Measurements from ENCODE around the gene EXOSC7. TPM values are rescaled to one million over a fixed set of nuclear protein-coding genes. Genes with fewer than 3 reads are reported as not detected.

Gene EXOSC7
- total and polyA plus RNA-seq, 7 donors, result 16.2 to 44.3 (median 30.3) TPM

- H3K4me3 ChIP-seq, result no peak overlapping the region
- peak; percentile 94 to 99 (median 94) for TF ChIP-seq CTCF (IDR thresholded peaks at IDR 0.05)
- TF ChIP-seq POLR2AphosphoS5 (IDR thresholded peaks at IDR 0.05), result peak in 3 of 4 donors; percentile 20 to 53 (median 35)
- no peak for TF ChIP-seq EP300 (IDR thresholded peaks at IDR 0.05)
- 2 to 3% methylated on average over 11 of the region's 11 CpGs for WGBS, 2 donors
- H3K36me3 ChIP-seq, result no peaks in the 10 kb centered on the region
- peak overlapping the region in 3 of 4 donors; percentile 66 to 79 (median 75) for H3K27ac ChIP-seq
- peaks cover 0 to 43% (median 29%) of the 10 kb centered on the region in 4 donors for H3K4me1 ChIP-seq
- intact Hi-C loops (cut with DNase I), result loop anchor here (1.0 to 5.0 kb wide), 6 partner anchors 61 to 619 kb away; partner anchors contain the start of genes EXOSC7, TMEM158 and ZDHHC3
- H3K9me3 ChIP-seq, result no peaks in the 10 kb centered on the region
- DNase-seq, result peak; percentile 95
- no peaks in the 10 kb centered on the region for H3K27me3 ChIP-seq
These were observed 61.8 kb downstream of the EXOSC7 start for GRCh38 chr3:45037720-45038455.

GRCh38 chr3:45041666-45042065 is 65.6 kb downstream of the EXOSC7 start:
- H3K9me3 ChIP-seq, result no peaks in the 10 kb centered on the region
- H3K4me1 ChIP-seq, result peaks cover 0 to 36% (median 13%) of the 10 kb centered on the region in 4 donors
- 86 to 94% methylated on average over 2 of the region's 2 CpGs for WGBS, 2 donors
- H3K4me3 ChIP-seq, result no peak overlapping the region
- H3K27me3 ChIP-seq, result no peaks in the 10 kb centered on the region
- intact Hi-C loops (cut with DNase I), result no loop called here
- no peak for TF ChIP-seq CTCF (IDR thresholded peaks at IDR 0.05)
- TF ChIP-seq POLR2A (IDR thresholded peaks at IDR 0.05), result no peak
- peak overlapping the region in 1 of 4 donors; percentile 12 for H3K27ac ChIP-seq
- no peak for DNase-seq
- H3K36me3 ChIP-seq, result no peaks in the 10 kb centered on the region

GRCh38 chr3:45042162-45042561 is 66.1 kb downstream of the EXOSC7 start:
- intact Hi-C loops (cut with DNase I), result no loop called here
- no peak for TF ChIP-seq CTCF (IDR thresholded peaks at IDR 0.05)
- TF ChIP-seq POLR2A (IDR thresholded peaks at IDR 0.05), result no peak
- no peak for TF ChIP-seq POLR2AphosphoS5 (IDR thresholded peaks at IDR 0.05)
- 51 to 68% methylated on average over 3 of the region's 3 CpGs for WGBS, 2 donors

GRCh38 chr3:45043728-45044299 is 67.8 kb downstream of the EXOSC7 start:
- H3K4me1 ChIP-seq, result peaks cover 0 to 25% (median 6%) of the 10 kb centered on the region in 4 donors
- no peak for TF ChIP-seq CTCF (IDR thresholded peaks at IDR 0.05)
- TF ChIP-seq POLR2A (IDR thresholded peaks at IDR 0.05), result no peak
- TF ChIP-seq EP300 (IDR thresholded peaks at IDR 0.05), result no peak
- TF ChIP-seq POLR2AphosphoS5 (IDR thresholded peaks at IDR 0.05), result no peak
- H3K27ac ChIP-seq, result peak overlapping the region in 2 of 4 donors; percentile 22 to 34
- H3K36me3 ChIP-seq, result no peaks in the 10 kb centered on the region
- WGBS, 2 donors, result 61 to 85% methylated on average over 2 of the region's 2 CpGs
- DNase-seq, result no peak
- no peaks in the 10 kb centered on the region for H3K27me3 ChIP-seq
- intact Hi-C loops (cut with DNase I), result no loop called here
- no peak overlapping the region for H3K4me3 ChIP-seq
- no peaks in the 10 kb centered on the region for H3K9me3 ChIP-seq

More at GRCh38 chr3:45042162-45042561, 66.1 kb downstream of the EXOSC7 start:
- peaks cover 0 to 31% (median 9%) of the 10 kb centered on the region in 4 donors for H3K4me1 ChIP-seq
- no peaks in the 10 kb centered on the region for H3K36me3 ChIP-seq
- H3K27ac ChIP-seq, result no peak overlapping the region
- no peaks in the 10 kb centered on the region for H3K27me3 ChIP-seq
- no peaks in the 10 kb centered on the region for H3K9me3 ChIP-seq
- no peak for DNase-seq
- no peak overlapping the region for H3K4me3 ChIP-seq
